GM21786 (cell line): ENCODE results near the gene ERMARD.

ENCODE experiments used
- ATAC-seq: cut with Tn5 transposase; IDR thresholded peaks from one replicate; pipeline ENCODE4 v1.9.1; 2021; ENCODE audit not compliant: unreplicated experiment

ERMARD gene

GRCh38 chr6:169824848-169825557 lies 73.6 kb downstream of the ERMARD start:
- ATAC-seq: no peak

- ATAC-seq: no peak
These were observed 74.3 kb downstream of the ERMARD start for GRCh38 chr6:169825558-169826225.

GRCh38 chr6:169826697-169827096 lies 75.3 kb downstream of the ERMARD start:
- no peak for ATAC-seq

- ATAC-seq: no peak
These were observed 75.9 kb downstream of the ERMARD start for GRCh38 chr6:169827290-169827717.

GRCh38 chr6:169828176-169828575 lies 76.8 kb downstream of the ERMARD start:
- ATAC-seq: no peak

- no peak for ATAC-seq
These were observed 78.4 kb downstream of the ERMARD start for GRCh38 chr6:169829786-169830185.

- no peak for ATAC-seq
These were observed 79.5 kb downstream of the ERMARD start for GRCh38 chr6:169830876-169831275.
